ENCODE results near the gene CDC25C. TPM values are rescaled to one million over a fixed set of nuclear protein-coding genes. Genes with fewer than 3 reads are reported as not detected.
"Not testable (repeated sequence)": the region's sequence is repeated elsewhere in the genome, so short reads cannot be mapped to it uniquely, and the experiment has no call there.

Gene CDC25C
- total and polyA plus RNA-seq, 4 donors, result 0.49 to 6.9 (median 0.59) TPM; not detected in 1

DNA sequence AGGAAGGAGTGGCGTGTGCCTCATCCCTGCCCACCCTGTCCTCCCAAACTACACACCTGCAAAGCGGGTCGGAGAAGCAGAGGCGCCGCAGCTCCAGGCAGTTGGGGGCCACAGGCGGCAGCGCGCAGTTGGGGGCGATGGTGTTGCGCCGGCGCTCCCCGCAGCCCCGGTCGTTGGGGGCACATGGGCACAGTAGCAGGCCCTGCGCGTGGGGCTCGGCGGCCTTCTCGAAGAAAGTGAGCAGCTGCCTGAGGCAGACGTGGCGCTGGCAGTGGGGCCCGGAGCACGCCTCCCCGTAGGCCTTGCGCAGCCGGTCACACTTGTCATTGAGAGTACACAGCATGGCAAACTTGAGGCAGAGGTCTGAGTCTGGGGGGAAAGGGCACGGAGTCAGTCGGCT is 74.0 kb downstream of the CDC25C start (continued):
- TF ChIP-seq GABPA (IDR thresholded peaks at IDR 0.05 in 1 of 2, conservative IDR thresholded peaks at IDR 0.05 in 1 of 2), result no peak
- no peak for TF ChIP-seq HNF4G (IDR thresholded peaks at IDR 0.05)
- TF ChIP-seq, protein P1, sequence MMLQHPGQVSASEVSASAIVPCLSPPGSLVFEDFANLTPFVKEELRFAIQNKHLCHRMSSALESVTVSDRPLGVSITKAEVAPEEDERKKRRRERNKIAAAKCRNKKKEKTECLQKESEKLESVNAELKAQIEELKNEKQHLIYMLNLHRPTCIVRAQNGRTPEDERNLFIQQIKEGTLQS (IDR thresholded peaks at IDR 0.05), result no peak
- no peak for TF ChIP-seq EGR1 (IDR thresholded peaks at IDR 0.05; ENCODE audit: low read depth in 2 of 2)
- no peak for TF ChIP-seq RXRA (IDR thresholded peaks at IDR 0.05)
- TF ChIP-seq, protein P2, sequence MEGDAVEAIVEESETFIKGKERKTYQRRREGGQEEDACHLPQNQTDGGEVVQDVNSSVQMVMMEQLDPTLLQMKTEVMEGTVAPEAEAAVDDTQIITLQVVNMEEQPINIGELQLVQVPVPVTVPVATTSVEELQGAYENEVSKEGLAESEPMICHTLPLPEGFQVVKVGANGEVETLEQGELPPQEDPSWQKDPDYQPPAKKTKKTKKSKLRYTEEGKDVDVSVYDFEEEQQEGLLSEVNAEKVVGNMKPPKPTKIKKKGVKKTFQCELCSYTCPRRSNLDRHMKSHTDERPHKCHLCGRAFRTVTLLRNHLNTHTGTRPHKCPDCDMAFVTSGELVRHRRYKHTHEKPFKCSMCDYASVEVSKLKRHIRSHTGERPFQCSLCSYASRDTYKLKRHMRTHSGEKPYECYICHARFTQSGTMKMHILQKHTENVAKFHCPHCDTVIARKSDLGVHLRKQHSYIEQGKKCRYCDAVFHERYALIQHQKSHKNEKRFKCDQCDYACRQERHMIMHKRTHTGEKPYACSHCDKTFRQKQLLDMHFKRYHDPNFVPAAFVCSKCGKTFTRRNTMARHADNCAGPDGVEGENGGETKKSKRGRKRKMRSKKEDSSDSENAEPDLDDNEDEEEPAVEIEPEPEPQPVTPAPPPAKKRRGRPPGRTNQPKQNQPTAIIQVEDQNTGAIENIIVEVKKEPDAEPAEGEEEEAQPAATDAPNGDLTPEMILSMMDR (IDR thresholded peaks at IDR 0.05; ENCODE audit: low read depth, low read length, missing input control), result no peak

DNA sequence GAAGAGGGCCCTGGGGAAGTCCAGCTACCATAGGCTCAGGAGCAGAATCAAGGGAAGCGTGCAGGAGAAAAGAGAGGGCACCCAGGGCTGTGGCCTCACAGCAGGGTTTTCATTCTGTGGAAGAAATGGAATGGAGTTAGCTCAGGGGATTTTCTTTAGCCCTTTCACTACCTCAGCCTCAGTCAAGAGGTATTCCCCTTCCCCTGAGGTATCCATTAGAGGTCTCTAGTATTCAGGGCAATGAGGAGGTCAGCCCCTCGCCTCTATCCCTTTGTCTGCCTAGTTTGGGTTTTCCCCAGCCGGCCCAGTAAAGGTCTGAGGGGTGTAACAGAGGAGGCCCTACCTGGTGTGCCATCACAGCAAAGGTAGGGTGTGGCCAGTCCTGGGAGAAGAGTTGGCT is 78.7 kb downstream of the CDC25C start:
- DNase-seq (ENCODE audit: low spot score), result no peak
- H3K4me1 ChIP-seq (ENCODE audit: control insufficient read depth in 4 of 4, insufficient read depth in 4 of 4, low read length in 3 of 4), result no peaks in the 10 kb centered on the region
- H3K4me3 ChIP-seq (ENCODE audit: low read depth in 1 of 3, low read length in 3 of 3), result no peak overlapping the region
- H3K27ac ChIP-seq (ENCODE audit: low read depth in 1 of 2, low read length in 2 of 2), result no peak overlapping the region
- no peaks in the 10 kb centered on the region for H3K36me3 ChIP-seq (ENCODE audit: control insufficient read depth in 4 of 4, insufficient read depth in 3 of 4, low read depth in 1 of 4, low read length in 3 of 4)
- no peak overlapping the region for H3K9ac ChIP-seq (ENCODE audit: low read depth in 1 of 2, low read length in 2 of 2)
- H3K27me3 ChIP-seq (ENCODE audit: control insufficient read depth in 4 of 4, insufficient read depth in 4 of 4, low read length in 3 of 4), result no peaks in the 10 kb centered on the region
- 92% methylated on average over 3 of the region's 3 CpGs for WGBS
- H3K9me3 ChIP-seq (ENCODE audit: control insufficient read depth in 4 of 4, low read length in 3 of 4), result no peaks in the 10 kb centered on the region
- TF ChIP-seq, protein P3, sequence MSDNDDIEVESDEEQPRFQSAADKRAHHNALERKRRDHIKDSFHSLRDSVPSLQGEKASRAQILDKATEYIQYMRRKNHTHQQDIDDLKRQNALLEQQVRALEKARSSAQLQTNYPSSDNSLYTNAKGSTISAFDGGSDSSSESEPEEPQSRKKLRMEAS (IDR thresholded peaks at IDR 0.05), result no peak

DNA sequence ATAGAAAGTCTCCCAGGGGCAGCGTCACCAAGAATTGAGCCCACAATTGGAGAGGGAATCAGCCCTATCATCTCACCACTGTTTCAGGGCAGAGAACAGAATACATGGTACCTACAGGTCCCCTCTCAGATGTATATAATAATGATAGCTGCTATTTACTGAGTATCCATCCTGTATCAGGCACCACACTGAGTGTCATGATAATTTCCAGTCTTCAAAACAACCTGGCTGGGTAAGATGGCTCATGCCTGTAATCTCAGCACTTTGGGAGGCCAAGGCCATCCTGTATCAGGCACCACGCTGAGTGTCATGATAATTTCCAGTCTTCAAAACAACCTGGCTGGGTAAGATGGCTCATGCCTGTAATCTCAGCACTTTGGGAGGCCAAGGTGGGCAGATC is 83.8 kb downstream of the CDC25C start:
- H3K36me3 ChIP-seq (ENCODE audit: control insufficient read depth in 4 of 4, insufficient read depth in 3 of 4, low read depth in 1 of 4, low read length in 3 of 4); H3K9me3 ChIP-seq (ENCODE audit: control insufficient read depth in 4 of 4, low read length in 3 of 4); H3K27me3 ChIP-seq (ENCODE audit: control insufficient read depth in 4 of 4, insufficient read depth in 4 of 4, low read length in 3 of 4); H3K9ac ChIP-seq (ENCODE audit: low read depth in 1 of 2, low read length in 2 of 2); H3K4me1 ChIP-seq (ENCODE audit: control insufficient read depth in 4 of 4, insufficient read depth in 4 of 4, low read length in 3 of 4); H3K4me3 ChIP-seq (ENCODE audit: low read depth in 1 of 3, low read length in 3 of 3); DNase-seq (ENCODE audit: low spot score); H3K27ac ChIP-seq (ENCODE audit: low read depth in 1 of 2, low read length in 2 of 2): not testable (repeated sequence)
- 91% methylated on average over 2 of the region's 2 CpGs for WGBS

DNA sequence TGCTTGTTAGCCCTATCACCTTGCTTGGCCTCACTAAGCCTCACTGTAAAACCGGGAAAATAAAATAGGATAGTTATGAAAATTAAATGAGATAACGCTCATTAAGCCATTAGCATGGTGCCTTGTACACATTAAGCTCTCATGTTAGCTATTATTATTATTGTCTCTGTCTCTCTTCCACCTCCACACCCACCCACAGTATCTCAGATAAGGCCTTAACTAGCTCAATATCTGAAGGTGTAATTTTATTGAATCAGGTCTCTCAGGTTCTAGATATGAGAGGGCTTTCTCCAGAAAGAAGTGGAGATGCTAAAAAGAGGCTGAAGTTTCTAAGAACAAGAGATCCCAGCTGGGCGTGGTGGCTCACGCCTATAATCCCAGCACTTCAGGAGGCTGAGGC is 84.8 kb downstream of the CDC25C start:
- no peak overlapping the region for H3K9ac ChIP-seq (ENCODE audit: low read depth in 1 of 2, low read length in 2 of 2)
- H3K4me3 ChIP-seq (ENCODE audit: low read depth in 1 of 3, low read length in 3 of 3), result no peak overlapping the region
- no peak for DNase-seq (ENCODE audit: low spot score)
- WGBS, result 96% methylated on average over 4 of the region's 4 CpGs
- H3K36me3 ChIP-seq (ENCODE audit: control insufficient read depth in 4 of 4, insufficient read depth in 3 of 4, low read depth in 1 of 4, low read length in 3 of 4), result no peaks in the 10 kb centered on the region
- H3K27ac ChIP-seq (ENCODE audit: low read depth in 1 of 2, low read length in 2 of 2), result no peak overlapping the region
- TF ChIP-seq HNF4A (conservative IDR thresholded peaks at IDR 0.05) (no peak), TAF1 (conservative IDR thresholded peaks at IDR 0.05) (no peak), YY1 (IDR thresholded peaks at IDR 0.05) (no peak), GABPA (IDR thresholded peaks at IDR 0.05 in 1 of 2, conservative IDR thresholded peaks at IDR 0.05 in 1 of 2) (no peak), SP1 (IDR thresholded peaks at IDR 0.05) (no peak)
- TF ChIP-seq, protein P1 (IDR thresholded peaks at IDR 0.05), result no peak
- TF ChIP-seq, protein P4, sequence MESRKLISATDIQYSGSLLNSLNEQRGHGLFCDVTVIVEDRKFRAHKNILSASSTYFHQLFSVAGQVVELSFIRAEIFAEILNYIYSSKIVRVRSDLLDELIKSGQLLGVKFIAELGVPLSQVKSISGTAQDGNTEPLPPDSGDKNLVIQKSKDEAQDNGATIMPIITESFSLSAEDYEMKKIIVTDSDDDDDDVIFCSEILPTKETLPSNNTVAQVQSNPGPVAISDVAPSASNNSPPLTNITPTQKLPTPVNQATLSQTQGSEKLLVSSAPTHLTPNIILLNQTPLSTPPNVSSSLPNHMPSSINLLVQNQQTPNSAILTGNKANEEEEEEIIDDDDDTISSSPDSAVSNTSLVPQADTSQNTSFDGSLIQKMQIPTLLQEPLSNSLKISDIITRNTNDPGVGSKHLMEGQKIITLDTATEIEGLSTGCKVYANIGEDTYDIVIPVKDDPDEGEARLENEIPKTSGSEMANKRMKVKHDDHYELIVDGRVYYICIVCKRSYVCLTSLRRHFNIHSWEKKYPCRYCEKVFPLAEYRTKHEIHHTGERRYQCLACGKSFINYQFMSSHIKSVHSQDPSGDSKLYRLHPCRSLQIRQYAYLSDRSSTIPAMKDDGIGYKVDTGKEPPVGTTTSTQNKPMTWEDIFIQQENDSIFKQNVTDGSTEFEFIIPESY (IDR thresholded peaks at IDR 0.05), result no peak
- H3K27me3 ChIP-seq (ENCODE audit: control insufficient read depth in 4 of 4, insufficient read depth in 4 of 4, low read length in 3 of 4), result no peaks in the 10 kb centered on the region
- H3K4me1 ChIP-seq (ENCODE audit: control insufficient read depth in 4 of 4, insufficient read depth in 4 of 4, low read length in 3 of 4), result peaks cover 0 to 12% (median 3%) of the 10 kb centered on the region in 4 donors
- H3K9me3 ChIP-seq (ENCODE audit: control insufficient read depth in 4 of 4, low read length in 3 of 4), result no peaks in the 10 kb centered on the region

All from liver (tissue), 9 donors.